Body of pancreas (tissue), 4 donors: ENCODE data around the gene CYB5B. TPM values are rescaled to one million over a fixed set of nuclear protein-coding genes. Genes with fewer than 3 reads are reported as not detected.

ENCODE experiments used
- ATAC-seq: fragments of 150-250 bp; one replicate; pipeline ENCODE4 v1.9.1; 2016
- DNase-seq, 4 donors: peaks; one replicate each; pipeline ENCODE4 v3.0.0-alpha.2; 2019
- H3K27ac ChIP-seq, 4 donors: fragments of 200-600 bp; sonication (generic); 1 replicate in 3 of 4; 2 replicates in 1 of 4; pipeline versions ENCODE4 v1.5.1 to v1.6.1; 2016 to 2019; ENCODE audit warnings: mild to moderate bottlenecking in 1 of 4, mixed read lengths in 1 of 4, moderate library complexity in 1 of 4
- H3K27me3 ChIP-seq, 2 donors: fragments of 200-600 bp; sonication (generic); one replicate each; pipeline ENCODE4 v1.6.0; 2016; ENCODE audit warnings: mild to moderate bottlenecking in 1 of 2
- H3K36me3 ChIP-seq, 2 donors: fragments of 200-600 bp; sonication (generic); replicated peaks in 1 of 2; 2 replicates each; pipeline ENCODE4 v1.5.1; 2016; ENCODE audit warnings: low read depth in 2 of 2; ENCODE audit not compliant: insufficient read depth in 1 of 2
- H3K4me1 ChIP-seq: fragments of 200-600 bp; sonication (generic); one replicate; pipeline ENCODE4 v1.6.0; 2016
- H3K4me3 ChIP-seq, 2 donors: fragments of 200-600 bp; sonication (generic); 1 replicate in 1 of 2; 2 replicates in 1 of 2; pipeline ENCODE4 v1.5.1; 2016 to 2019
- H3K9me3 ChIP-seq, 3 donors: fragments of 200-600 bp; sonication (generic); 1 replicate in 2 of 3; 2 replicates in 1 of 3; pipeline ENCODE4 v1.5.1; 2016
- CTCF ChIP-seq, 7 experiments: fragments of 450-650 bp in 4 of 7; fragments of 200-600 bp in 3 of 7; sonication (generic) in 3 of 7; IDR thresholded peaks; one replicate each; pipeline ENCODE4 v1.5.1; 2016 to 2019; ENCODE audit warnings: antibody characterized with exemption in 7 of 7
- POLR2A ChIP-seq, 3 donors: fragments of 450-650 bp; IDR thresholded peaks; one replicate each; pipeline ENCODE4 v1.6.1; 2016; ENCODE audit warnings: antibody characterized with exemption in 3 of 3, mild to moderate bottlenecking in 2 of 3
- WGBS, 2 donors: methylation state at CpG; one replicate each; pipeline ENCODE4 v1.1.5; 2017; 5-methylcytosine and 5-hydroxymethylcytosine counted together
- intact Hi-C: fragments of 100-400 bp; cut with DNase I; formaldehyde crosslinking; loops from one replicate; pipeline ENCODE4 v1.15.1; 2023
- total RNA-seq, 2 donors: library from RNA; depleted of rRNA; stranded (reverse); fragments of >200 nt; gene quantifications; one replicate each; pipeline ENCODE4 v1.1.0, GENCODE V29; 2016

CYB5B gene
- total RNA-seq, 2 donors from 2014 or later: 8.2 to 20.0 TPM

- WGBS, 2 donors: 85 to 86% methylated on average over 14 to 18 of the region's 18 CpGs
- intact Hi-C loops: no loop called here
- no peak for TF ChIP-seq CTCF (IDR thresholded peaks at IDR 0.05)
- TF ChIP-seq POLR2A (IDR thresholded peaks at IDR 0.05): no peak
Observed at GRCh38 chr16:69411064-69411985, 13.1 kb upstream of the CYB5B start.

GRCh38 chr16:69412287-69412686, 12.1 kb upstream of the CYB5B start:
- DNase-seq: no peak
- Histone ChIP-seq H3K4me3 (no peak overlapping the region), H3K27me3 (no peaks in the 10 kb centered on the region), H3K9me3 (no peaks in the 10 kb centered on the region), H3K27ac (no peak overlapping the region), H3K36me3 (no peaks in the 10 kb centered on the region), H3K4me1 (no peaks in the 10 kb centered on the region)
- no peak for ATAC-seq
- WGBS, 2 donors: 86 to 88% methylated on average over 12 of the region's 12 CpGs
- intact Hi-C loops: no loop called here
- TF ChIP-seq POLR2A (IDR thresholded peaks at IDR 0.05): no peak
- no peak for TF ChIP-seq CTCF (IDR thresholded peaks at IDR 0.05)

More at GRCh38 chr16:69411064-69411985, 13.1 kb upstream of the CYB5B start:
- no peak overlapping the region for H3K27ac ChIP-seq
- no peaks in the 10 kb centered on the region for H3K27me3 ChIP-seq
- ATAC-seq (no peak), DNase-seq (no peak)
- H3K9me3 ChIP-seq: no peaks in the 10 kb centered on the region
- H3K4me3 ChIP-seq: no peak overlapping the region
- no peaks in the 10 kb centered on the region for H3K36me3 ChIP-seq
- no peaks in the 10 kb centered on the region for H3K4me1 ChIP-seq

GRCh38 chr16:69413045-69413664, 11.3 kb upstream of the CYB5B start:
- 80 to 82% methylated on average over 6 to 7 of the region's 7 CpGs for WGBS, 2 donors
- Histone ChIP-seq H3K36me3 (no peaks in the 10 kb centered on the region), H3K27me3 (no peaks in the 10 kb centered on the region), H3K4me1 (no peaks in the 10 kb centered on the region), H3K27ac (no peak overlapping the region), H3K4me3 (no peak overlapping the region), H3K9me3 (no peaks in the 10 kb centered on the region)
- TF ChIP-seq POLR2A (IDR thresholded peaks at IDR 0.05) (no peak), CTCF (IDR thresholded peaks at IDR 0.05) (no peak)
- DNase-seq: no peak
- no peak for ATAC-seq
- intact Hi-C loops: no loop called here

- Histone ChIP-seq H3K27ac (no peak overlapping the region), H3K36me3 (no peaks in the 10 kb centered on the region), H3K9me3 (no peaks in the 10 kb centered on the region), H3K4me1 (no peaks in the 10 kb centered on the region), H3K27me3 (no peaks in the 10 kb centered on the region), H3K4me3 (no peak overlapping the region)
- DNase-seq (no peak), ATAC-seq (no peak)
- 65 to 68% methylated on average over 7 of the region's 7 CpGs for WGBS, 2 donors
- intact Hi-C loops: no loop called here
- no peak for TF ChIP-seq POLR2A (IDR thresholded peaks at IDR 0.05)
- TF ChIP-seq CTCF (IDR thresholded peaks at IDR 0.05): no peak
Observed at GRCh38 chr16:69417520-69418199, 6.8 kb upstream of the CYB5B start.
